ENCODE data around the gene RABL3. TPM values are rescaled to one million over a fixed set of nuclear protein-coding genes. Genes with fewer than 3 reads are reported as not detected.

Gene RABL3
- total RNA-seq, 3 donors from 2014 or later: 20.6 to 35.4 (median 22.3) TPM

GRCh38 chr3:120693439-120694171 lies 48.7 kb downstream of the RABL3 start:
- DNase-seq (ENCODE audit: low spot score in 2 of 2): no peak
- Histone ChIP-seq H3K4me3 (no peak overlapping the region), H3K9me3 (no peaks in the 10 kb centered on the region), H3K4me1 (no peaks in the 10 kb centered on the region), H3K27ac (no peak overlapping the region), H3K27me3 (no peaks in the 10 kb centered on the region), H3K36me3 (no peaks in the 10 kb centered on the region)
- TF ChIP-seq POLR2AphosphoS5 (IDR thresholded peaks at IDR 0.05): no peak
- intact Hi-C loops (cut with DNase I; ENCODE audit: low total_unique reads): no loop called here

- no peaks in the 10 kb centered on the region for H3K27me3 ChIP-seq
- no peaks in the 10 kb centered on the region for H3K36me3 ChIP-seq
- DNase-seq (ENCODE audit: low spot score in 2 of 2): no peak
- intact Hi-C loops (cut with DNase I; ENCODE audit: low total_unique reads): no loop called here
- TF ChIP-seq POLR2A (IDR thresholded peaks at IDR 0.05) (no peak), POLR2AphosphoS5 (IDR thresholded peaks at IDR 0.05) (no peak), CTCF (IDR thresholded peaks at IDR 0.05) (no peak)
- no peaks in the 10 kb centered on the region for H3K9me3 ChIP-seq
- H3K27ac ChIP-seq: no peak overlapping the region
- H3K4me1 ChIP-seq: no peaks in the 10 kb centered on the region
- no peak overlapping the region for H3K4me3 ChIP-seq
These were observed 52.9 kb downstream of the RABL3 start for GRCh38 chr3:120689395-120689794.

- TF ChIP-seq CTCF (IDR thresholded peaks at IDR 0.05) (no peak), POLR2AphosphoS5 (IDR thresholded peaks at IDR 0.05) (no peak), POLR2A (IDR thresholded peaks at IDR 0.05) (no peak)
- Histone ChIP-seq H3K4me3 (no peak overlapping the region), H3K36me3 (no peaks in the 10 kb centered on the region), H3K4me1 (no peaks in the 10 kb centered on the region), H3K9me3 (no peaks in the 10 kb centered on the region), H3K27me3 (no peaks in the 10 kb centered on the region), H3K27ac (no peak overlapping the region)
- intact Hi-C loops (cut with DNase I; ENCODE audit: low total_unique reads): no loop called here
- DNase-seq (ENCODE audit: low spot score in 2 of 2): no peak
These were observed 54.2 kb downstream of the RABL3 start for GRCh38 chr3:120688121-120688520.

GRCh38 chr3:120685411-120685810 lies 56.9 kb downstream of the RABL3 start:
- H3K27me3 ChIP-seq: no peaks in the 10 kb centered on the region
- no peaks in the 10 kb centered on the region for H3K9me3 ChIP-seq
- no peak overlapping the region for H3K27ac ChIP-seq
- no peak overlapping the region for H3K4me3 ChIP-seq
- no peak for DNase-seq (ENCODE audit: low spot score in 2 of 2)
- H3K4me1 ChIP-seq: no peaks in the 10 kb centered on the region
- intact Hi-C loops (cut with DNase I; ENCODE audit: low total_unique reads): no loop called here
- no peaks in the 10 kb centered on the region for H3K36me3 ChIP-seq
- TF ChIP-seq POLR2A (IDR thresholded peaks at IDR 0.05) (no peak), CTCF (IDR thresholded peaks at IDR 0.05) (no peak), POLR2AphosphoS5 (IDR thresholded peaks at IDR 0.05) (no peak)

GRCh38 chr3:120684896-120685295 lies 57.4 kb downstream of the RABL3 start:
- TF ChIP-seq CTCF (IDR thresholded peaks at IDR 0.05): no peak
- no peak for TF ChIP-seq POLR2AphosphoS5 (IDR thresholded peaks at IDR 0.05)
- TF ChIP-seq POLR2A (IDR thresholded peaks at IDR 0.05): no peak
- Histone ChIP-seq H3K4me1 (no peaks in the 10 kb centered on the region), H3K36me3 (no peaks in the 10 kb centered on the region), H3K4me3 (no peak overlapping the region), H3K9me3 (no peaks in the 10 kb centered on the region), H3K27me3 (no peaks in the 10 kb centered on the region), H3K27ac (no peak overlapping the region)
- no peak for DNase-seq (ENCODE audit: low spot score in 2 of 2)
- intact Hi-C loops (cut with DNase I; ENCODE audit: low total_unique reads): no loop called here

All from breast epithelium (tissue), 4 donors.